ENCODE data around the gene STARD6. TPM values are rescaled to one million over a fixed set of nuclear protein-coding genes. Genes with fewer than 3 reads are reported as not detected.
A peak's percentile ranks its signal among the peaks of the same experiment; 100 is the strongest.

STARD6 gene
- total RNA-seq, 4 donors from 2014 or later: not detected

- peaks cover 0 to 19% (median 15%) of the 10 kb centered on the region in 3 donors for H3K27me3 ChIP-seq
- intact Hi-C loops (cut with DNase I; ENCODE audit: low total_unique reads): no loop called here
- ATAC-seq (no peak), DNase-seq (no peak)
- H3K27ac ChIP-seq: no peak overlapping the region
- TF ChIP-seq, protein P1, sequence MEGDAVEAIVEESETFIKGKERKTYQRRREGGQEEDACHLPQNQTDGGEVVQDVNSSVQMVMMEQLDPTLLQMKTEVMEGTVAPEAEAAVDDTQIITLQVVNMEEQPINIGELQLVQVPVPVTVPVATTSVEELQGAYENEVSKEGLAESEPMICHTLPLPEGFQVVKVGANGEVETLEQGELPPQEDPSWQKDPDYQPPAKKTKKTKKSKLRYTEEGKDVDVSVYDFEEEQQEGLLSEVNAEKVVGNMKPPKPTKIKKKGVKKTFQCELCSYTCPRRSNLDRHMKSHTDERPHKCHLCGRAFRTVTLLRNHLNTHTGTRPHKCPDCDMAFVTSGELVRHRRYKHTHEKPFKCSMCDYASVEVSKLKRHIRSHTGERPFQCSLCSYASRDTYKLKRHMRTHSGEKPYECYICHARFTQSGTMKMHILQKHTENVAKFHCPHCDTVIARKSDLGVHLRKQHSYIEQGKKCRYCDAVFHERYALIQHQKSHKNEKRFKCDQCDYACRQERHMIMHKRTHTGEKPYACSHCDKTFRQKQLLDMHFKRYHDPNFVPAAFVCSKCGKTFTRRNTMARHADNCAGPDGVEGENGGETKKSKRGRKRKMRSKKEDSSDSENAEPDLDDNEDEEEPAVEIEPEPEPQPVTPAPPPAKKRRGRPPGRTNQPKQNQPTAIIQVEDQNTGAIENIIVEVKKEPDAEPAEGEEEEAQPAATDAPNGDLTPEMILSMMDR (IDR thresholded peaks at IDR 0.05 in 4 of 5, conservative IDR thresholded peaks at IDR 0.05 in 1 of 5): no peak
- no peak for TF ChIP-seq POLR2A (IDR thresholded peaks at IDR 0.05)
- peaks cover 6 to 10% of the 10 kb centered on the region in 2 donors for H3K4me1 ChIP-seq
- H3K36me3 ChIP-seq: no peaks in the 10 kb centered on the region
- no peak overlapping the region for H3K4me3 ChIP-seq
- no peaks in the 10 kb centered on the region for H3K9me3 ChIP-seq
- in situ Hi-C loops (cut with MboI; ENCODE audit: low sequenced_read_pairs in 4 of 4): no loop called here
These were observed 2.7 kb upstream of the STARD6 start for GRCh38 chr18:54360406-54360805.

DNA sequence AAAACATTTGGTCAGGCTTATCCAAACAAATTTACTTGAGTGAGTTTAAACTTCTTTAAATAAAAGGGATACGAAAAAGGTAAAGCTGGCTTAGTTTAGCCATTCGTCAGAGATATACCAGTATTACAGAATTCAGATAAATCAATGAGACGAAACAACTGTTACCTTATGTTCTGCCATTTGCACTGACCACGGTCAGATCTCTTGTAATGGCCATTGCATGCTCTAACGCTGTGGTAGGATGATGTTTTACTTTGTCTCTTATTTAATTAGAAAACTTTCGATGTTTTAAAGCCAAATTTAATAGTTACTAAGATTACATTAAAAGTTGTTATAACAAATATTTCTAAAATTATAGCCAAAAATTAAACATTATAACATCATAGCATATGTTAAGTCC is 1.6 kb upstream of the STARD6 start:
- no peaks in the 10 kb centered on the region for H3K9me3 ChIP-seq
- in situ Hi-C loops (cut with MboI; ENCODE audit: low sequenced_read_pairs in 4 of 4) (no loop called here), intact Hi-C loops (cut with DNase I; ENCODE audit: low total_unique reads) (loop anchor here (10.0 kb wide), 1 partner anchor 84 kb away; no protein-coding TSS in a partner anchor)
- no peak for TF ChIP-seq POLR2A (IDR thresholded peaks at IDR 0.05)
- TF ChIP-seq, protein P1 (IDR thresholded peaks at IDR 0.05 in 4 of 5, conservative IDR thresholded peaks at IDR 0.05 in 1 of 5): no peak
- H3K27ac ChIP-seq: no peak overlapping the region
- no peaks in the 10 kb centered on the region for H3K36me3 ChIP-seq
- H3K4me3 ChIP-seq: peak overlapping the region; percentile 63 to 87 (median 70)
- ATAC-seq: no peak
- DNase-seq: no peak
- H3K27me3 ChIP-seq: peaks cover 0 to 19% (median 15%) of the 10 kb centered on the region in 3 donors
- peaks cover 6 to 10% of the 10 kb centered on the region in 2 donors for H3K4me1 ChIP-seq

DNA sequence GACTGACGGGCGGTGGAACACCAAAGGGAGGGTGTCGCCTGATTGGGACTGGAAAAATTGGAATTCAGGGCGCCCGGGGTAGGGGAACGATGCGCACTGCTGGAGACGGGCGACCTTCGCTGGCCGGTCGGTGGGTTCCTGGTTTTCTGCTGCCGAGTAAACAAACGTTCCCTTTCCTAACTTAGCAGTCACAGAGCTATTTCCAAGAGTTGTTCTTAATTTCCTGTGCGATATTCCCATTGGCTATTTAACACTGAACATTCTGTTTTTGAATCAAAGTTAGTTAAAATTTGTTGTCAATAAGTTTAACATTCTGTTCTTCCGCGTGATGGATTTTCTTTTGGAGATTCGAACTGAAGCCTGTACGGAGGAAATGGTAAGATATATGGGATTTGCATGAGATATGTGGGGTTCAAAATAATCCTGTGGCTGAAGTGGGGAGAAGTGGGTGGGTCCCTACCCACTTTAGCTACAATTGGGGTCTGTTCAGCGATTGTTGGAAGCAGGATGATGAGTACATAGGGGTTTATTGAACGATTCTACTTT is 910 bp upstream of the STARD6 start:
- H3K4me1 ChIP-seq: peaks cover 6 to 10% of the 10 kb centered on the region in 2 donors
- peak overlapping the region in 1 of 4 donors; percentile 52 for H3K27ac ChIP-seq
- in situ Hi-C loops (cut with MboI; ENCODE audit: low sequenced_read_pairs in 4 of 4) (no loop called here), intact Hi-C loops (cut with DNase I; ENCODE audit: low total_unique reads) (loop anchor here (10.0 kb wide), 1 partner anchor 84 kb away; no protein-coding TSS in a partner anchor)
- H3K9me3 ChIP-seq: no peaks in the 10 kb centered on the region
- TF ChIP-seq, protein P1 (IDR thresholded peaks at IDR 0.05 in 4 of 5, conservative IDR thresholded peaks at IDR 0.05 in 1 of 5): no peak
- TF ChIP-seq POLR2A (IDR thresholded peaks at IDR 0.05): no peak
- peak overlapping the region; percentile 63 to 87 (median 70) for H3K4me3 ChIP-seq
- DNase-seq: no peak
- peak; percentile 27 to 34 for ATAC-seq
- H3K36me3 ChIP-seq: no peaks in the 10 kb centered on the region
- H3K27me3 ChIP-seq: peaks cover 0 to 19% (median 15%) of the 10 kb centered on the region in 3 donors

DNA sequence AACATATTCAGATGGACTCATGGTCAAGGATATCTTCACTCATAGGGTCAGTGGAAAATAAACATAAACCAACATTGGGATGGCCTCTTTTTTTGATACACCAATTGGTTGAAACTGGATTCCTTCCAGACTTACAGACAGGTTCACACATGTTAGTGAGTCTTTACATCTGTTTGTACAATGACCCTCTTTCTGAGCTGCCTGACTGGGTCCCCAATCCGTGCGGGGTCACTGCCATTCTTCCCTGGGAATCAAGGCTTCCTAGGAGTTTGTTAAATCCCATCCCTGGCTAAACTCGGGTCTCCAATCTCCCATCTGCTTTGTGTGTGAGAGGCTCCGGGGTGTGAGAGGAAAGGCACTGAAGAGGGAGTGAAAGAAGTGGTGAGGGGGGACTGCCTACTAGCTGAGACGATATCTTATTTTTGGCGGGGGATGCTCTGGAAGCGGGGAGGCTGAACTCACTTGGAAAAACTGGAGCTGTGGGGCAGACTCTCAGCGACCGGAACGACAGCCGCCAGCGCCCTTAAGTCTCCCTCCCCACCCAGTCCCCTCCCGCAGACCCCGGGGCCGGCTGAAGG is 487 bp downstream of the STARD6 start:
- intact Hi-C loops (cut with DNase I; ENCODE audit: low total_unique reads): loop anchor here (10.0 kb wide), 1 partner anchor 82 kb away; no protein-coding TSS in a partner anchor
- DNase-seq (no peak), ATAC-seq (peak; percentile 51 to 66)
- Histone ChIP-seq H3K9me3 (no peaks in the 10 kb centered on the region), H3K36me3 (no peaks in the 10 kb centered on the region), H3K4me3 (peak overlapping the region; percentile 63 to 87 (median 70)), H3K27me3 (peaks cover 0 to 19% (median 15%) of the 10 kb centered on the region in 3 donors), H3K4me1 (peaks cover 6 to 10% of the 10 kb centered on the region in 2 donors), H3K27ac (peak overlapping the region in 3 of 4 donors; percentile 51 to 56 (median 52))
- in situ Hi-C loops (cut with MboI; ENCODE audit: low sequenced_read_pairs in 4 of 4): no loop called here
- TF ChIP-seq, protein P1 (IDR thresholded peaks at IDR 0.05 in 4 of 5, conservative IDR thresholded peaks at IDR 0.05 in 1 of 5): no peak
- TF ChIP-seq POLR2A (IDR thresholded peaks at IDR 0.05): no peak
